Mucosa of stomach (tissue), 1 donor: ENCODE results near the gene FBP2.
"Not testable (repeated sequence)": the region's sequence is repeated elsewhere in the genome, so short reads cannot be mapped to it uniquely, and the experiment has no call there.

Experiments
- H3K27me3 ChIP-seq: one replicate; pipeline ENCODE4 v1.7.0; 2013; ENCODE audit warnings: mild to moderate bottlenecking, low read length; ENCODE audit not compliant: control insufficient read depth, insufficient read depth
- H3K36me3 ChIP-seq: one replicate; pipeline ENCODE4 v1.7.0; 2013; ENCODE audit warnings: low read length; ENCODE audit not compliant: control insufficient read depth, insufficient read depth
- H3K4me1 ChIP-seq: one replicate; pipeline ENCODE4 v1.7.0; 2013; ENCODE audit warnings: mild to moderate bottlenecking, low read length; ENCODE audit not compliant: control insufficient read depth, insufficient read depth
- H3K4me3 ChIP-seq: one replicate; pipeline ENCODE4 v1.7.0; 2013; ENCODE audit warnings: low read length
- H3K9ac ChIP-seq: one replicate; pipeline ENCODE4 v1.7.0; 2013; ENCODE audit warnings: mild to moderate bottlenecking, low read length, moderate library complexity
- H3K9me3 ChIP-seq: one replicate; pipeline ENCODE4 v1.7.0; 2013; ENCODE audit warnings: mild to moderate bottlenecking, low read length, moderate library complexity; ENCODE audit not compliant: control insufficient read depth
- donor health status: Pancreatic carcinoma.

FBP2 gene

DNA sequence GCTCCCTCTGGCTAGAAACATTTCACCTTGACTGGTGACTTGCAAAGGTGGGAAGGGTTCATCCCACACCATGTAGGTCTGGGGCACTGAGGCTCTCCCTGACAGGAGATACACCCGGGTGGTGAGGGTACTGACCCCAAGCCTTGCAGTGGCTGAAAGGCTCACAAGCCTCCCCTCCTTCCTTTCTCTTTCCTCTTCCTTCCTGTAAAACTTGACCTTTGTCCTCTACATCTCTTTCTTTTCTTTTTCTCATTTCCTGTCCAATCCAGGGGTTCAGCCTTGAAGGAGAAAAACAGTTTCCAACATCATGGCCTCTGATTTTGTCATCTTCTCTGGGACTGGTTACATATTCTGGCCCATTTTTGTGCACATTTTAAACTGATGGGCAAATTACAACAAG lies 16.6 kb downstream of the FBP2 start:
- H3K9me3 ChIP-seq: no peaks in the 10 kb centered on the region
- peaks cover 10% of the 10 kb centered on the region for H3K4me1 ChIP-seq
- no peak overlapping the region for H3K9ac ChIP-seq
- H3K4me3 ChIP-seq: no peak overlapping the region
- no peaks in the 10 kb centered on the region for H3K36me3 ChIP-seq
- H3K27me3 ChIP-seq: no peaks in the 10 kb centered on the region

GRCh38 chr9:94576131-94576530 lies 17.5 kb downstream of the FBP2 start:
- H3K27me3 ChIP-seq: no peaks in the 10 kb centered on the region
- H3K4me3 ChIP-seq: no peak overlapping the region
- H3K9ac ChIP-seq: no peak overlapping the region
- peaks cover 10% of the 10 kb centered on the region for H3K4me1 ChIP-seq
- no peaks in the 10 kb centered on the region for H3K36me3 ChIP-seq
- H3K9me3 ChIP-seq: no peaks in the 10 kb centered on the region

DNA sequence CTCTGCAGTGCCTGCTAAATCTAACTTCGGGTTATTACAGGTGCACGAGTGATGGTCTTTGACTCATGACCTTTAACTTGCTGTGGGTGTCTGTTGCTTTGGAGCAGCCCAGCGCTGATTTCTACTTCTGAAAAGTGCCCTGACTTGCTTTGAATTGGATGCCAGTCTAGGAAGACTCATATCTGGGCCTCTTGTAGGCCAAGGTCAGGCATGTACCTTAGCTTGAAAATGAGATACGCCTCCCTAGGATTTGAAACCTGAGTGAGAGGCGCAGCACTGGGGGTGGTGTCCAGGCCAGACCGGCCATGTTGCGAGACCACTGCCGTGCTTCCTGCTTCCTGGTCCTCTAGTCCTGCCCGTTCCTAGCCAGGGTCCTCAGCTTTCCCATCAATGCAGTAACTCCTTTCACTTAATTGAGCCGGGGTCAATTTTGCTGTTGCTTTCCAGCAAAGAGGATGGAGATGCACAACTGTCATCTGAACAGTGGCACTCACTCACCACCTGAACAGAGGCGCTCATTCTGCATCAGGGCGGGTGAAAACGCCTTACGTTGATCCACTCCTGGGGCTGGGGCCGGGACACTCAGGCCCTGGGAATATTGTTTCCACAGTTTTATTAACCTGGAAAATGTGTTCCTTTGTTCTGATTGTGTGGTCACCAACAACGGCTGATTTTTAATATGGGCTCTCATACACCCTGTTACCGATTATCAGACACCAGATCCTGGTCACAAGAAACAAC lies 24.5 kb downstream of the FBP2 start:
- Histone ChIP-seq H3K27me3 (no peaks in the 10 kb centered on the region), H3K4me1 (no peaks in the 10 kb centered on the region), H3K36me3 (no peaks in the 10 kb centered on the region), H3K9ac (no peak overlapping the region), H3K4me3 (no peak overlapping the region), H3K9me3 (no peaks in the 10 kb centered on the region)

DNA sequence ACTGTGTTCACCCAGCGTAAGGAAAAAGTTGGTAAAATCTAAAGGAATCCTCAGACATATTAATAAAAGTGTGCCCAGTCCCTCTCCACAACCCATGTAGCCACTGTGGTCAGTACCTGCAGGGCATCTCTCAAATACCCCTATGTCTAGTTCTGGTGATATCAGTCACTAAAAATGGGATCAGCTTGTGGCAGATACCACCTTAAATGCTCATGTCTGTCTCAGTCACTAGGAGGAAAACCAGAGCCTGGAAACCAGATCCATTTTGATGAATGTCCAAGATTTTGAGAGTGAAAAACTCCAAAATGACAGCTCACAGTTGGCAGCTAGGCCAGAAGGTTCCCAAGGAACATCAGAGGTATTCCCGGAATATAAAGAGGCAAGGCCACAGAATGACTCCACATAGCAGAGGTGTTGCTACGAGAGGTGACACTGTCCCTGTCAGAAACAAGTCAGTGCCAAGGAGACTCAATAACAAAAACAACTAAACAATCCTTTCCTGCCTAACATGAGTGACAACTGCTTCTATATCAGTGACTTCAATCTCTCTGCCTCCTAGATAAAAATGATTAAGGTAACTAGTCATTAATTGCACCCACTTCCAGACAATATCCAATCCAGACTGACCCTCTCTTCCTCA lies 25.3 kb downstream of the FBP2 start:
- no peaks in the 10 kb centered on the region for H3K27me3 ChIP-seq
- peaks cover 1% of the 10 kb centered on the region for H3K4me1 ChIP-seq

DNA sequence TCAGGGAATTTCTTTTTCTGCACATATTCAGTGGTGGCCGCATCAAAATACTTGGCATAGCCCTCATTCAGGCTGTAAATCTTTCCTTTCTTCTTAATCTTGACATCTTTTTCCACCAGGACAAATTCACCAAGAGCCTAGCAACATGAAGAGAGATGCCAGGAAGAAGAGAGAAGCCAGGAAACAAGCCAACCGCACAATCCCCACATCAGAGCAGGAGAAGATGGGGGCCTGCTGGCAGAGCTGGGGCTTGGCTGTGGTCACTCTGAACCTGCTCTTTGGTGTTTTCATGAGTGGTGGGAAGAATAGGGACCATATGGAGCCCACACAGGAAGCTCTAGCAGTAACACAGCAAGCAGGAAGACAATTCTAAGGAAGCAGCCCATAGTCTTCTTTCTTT lies 26.4 kb downstream of the FBP2 start:
- no peaks in the 10 kb centered on the region for H3K9me3 ChIP-seq
- no peaks in the 10 kb centered on the region for H3K36me3 ChIP-seq
- H3K9ac ChIP-seq: no peak overlapping the region

More for the DNA sequence above, 25.3 kb downstream of the FBP2 start:
- Histone ChIP-seq H3K9ac (no peak overlapping the region), H3K9me3 (no peaks in the 10 kb centered on the region), H3K36me3 (no peaks in the 10 kb centered on the region), H3K4me3 (no peak overlapping the region)

DNA sequence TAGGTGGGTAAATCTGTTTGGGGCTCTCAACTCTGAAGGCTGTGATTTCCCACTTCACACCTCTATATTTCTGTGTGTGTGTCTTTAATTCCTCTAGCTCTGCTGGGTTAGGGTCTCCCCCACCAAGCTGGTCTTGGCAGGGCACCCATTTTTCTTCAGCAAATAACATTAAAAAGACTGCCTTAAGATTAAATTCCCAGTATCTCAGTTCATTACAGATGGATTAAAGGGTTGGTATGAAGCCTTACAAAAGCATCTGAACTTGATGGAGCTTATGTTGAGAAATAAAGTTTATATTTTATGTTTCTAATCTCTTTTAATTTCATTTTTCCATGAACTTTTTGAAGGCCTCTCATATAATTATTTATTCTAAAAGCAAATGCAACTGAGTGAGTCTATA lies 27.1 kb downstream of the FBP2 start:
- H3K4me1 ChIP-seq: peaks cover 3% of the 10 kb centered on the region
- H3K27me3 ChIP-seq: no peaks in the 10 kb centered on the region
- H3K36me3 ChIP-seq: no peaks in the 10 kb centered on the region
- H3K4me3 ChIP-seq: no peak overlapping the region
- H3K9ac ChIP-seq: no peak overlapping the region
- H3K9me3 ChIP-seq: no peaks in the 10 kb centered on the region

More for the DNA sequence above, 26.4 kb downstream of the FBP2 start:
- Histone ChIP-seq H3K4me1 (peaks cover 3% of the 10 kb centered on the region), H3K27me3 (no peaks in the 10 kb centered on the region), H3K4me3 (no peak overlapping the region)

- not testable (repeated sequence) for H3K9me3 ChIP-seq, H3K27me3 ChIP-seq, H3K4me1 ChIP-seq, H3K4me3 ChIP-seq, H3K9ac ChIP-seq, H3K36me3 ChIP-seq
These were observed 29.3 kb downstream of the FBP2 start for GRCh38 chr9:94564279-94564678.

DNA sequence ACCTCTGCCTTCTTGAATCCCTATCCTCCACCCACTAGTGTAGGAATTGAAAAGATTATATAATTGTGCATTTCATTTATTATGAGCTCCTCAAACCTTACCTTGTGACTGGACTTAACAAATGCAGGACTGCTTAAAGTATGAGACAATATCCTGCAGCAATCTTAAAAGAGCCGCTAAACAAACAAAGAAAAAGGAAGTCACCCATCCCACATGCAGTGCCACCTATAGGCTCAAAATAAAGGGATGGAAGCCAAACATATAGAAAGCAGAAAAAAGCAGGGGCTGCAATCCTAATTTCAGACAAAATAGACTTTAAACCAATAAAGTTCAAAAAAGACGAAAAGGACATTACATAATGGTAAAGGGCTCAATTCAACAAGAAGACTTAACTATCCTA lies 30.1 kb downstream of the FBP2 start:
- H3K27me3 ChIP-seq: no peaks in the 10 kb centered on the region
- peaks cover 3% of the 10 kb centered on the region for H3K4me1 ChIP-seq
- H3K9me3 ChIP-seq: no peaks in the 10 kb centered on the region
- H3K36me3 ChIP-seq: no peaks in the 10 kb centered on the region
- no peak overlapping the region for H3K9ac ChIP-seq
- no peak overlapping the region for H3K4me3 ChIP-seq

DNA sequence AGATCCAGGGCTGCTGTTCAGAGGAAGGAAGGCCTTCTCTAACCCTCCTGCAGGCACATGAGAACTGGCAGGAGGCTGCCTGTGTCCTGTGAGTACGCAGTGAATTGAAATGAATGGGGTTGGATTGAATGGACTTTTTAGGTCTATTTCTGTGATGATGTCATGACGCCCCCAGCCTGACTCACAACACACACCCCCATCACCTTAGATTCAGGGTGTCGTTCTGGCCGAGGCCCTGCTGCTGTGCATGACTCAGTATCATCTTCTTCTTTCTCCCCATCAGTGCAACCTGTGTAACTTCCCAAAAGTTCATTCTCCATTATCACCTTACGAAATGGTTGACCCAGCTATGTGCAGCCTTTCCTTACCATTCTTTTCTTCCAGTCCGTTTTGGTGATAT lies 33.4 kb downstream of the FBP2 start:
- Histone ChIP-seq H3K36me3 (no peaks in the 10 kb centered on the region), H3K27me3 (no peaks in the 10 kb centered on the region), H3K9ac (no peak overlapping the region), H3K4me1 (peaks cover 3% of the 10 kb centered on the region), H3K4me3 (no peak overlapping the region), H3K9me3 (no peaks in the 10 kb centered on the region)

DNA sequence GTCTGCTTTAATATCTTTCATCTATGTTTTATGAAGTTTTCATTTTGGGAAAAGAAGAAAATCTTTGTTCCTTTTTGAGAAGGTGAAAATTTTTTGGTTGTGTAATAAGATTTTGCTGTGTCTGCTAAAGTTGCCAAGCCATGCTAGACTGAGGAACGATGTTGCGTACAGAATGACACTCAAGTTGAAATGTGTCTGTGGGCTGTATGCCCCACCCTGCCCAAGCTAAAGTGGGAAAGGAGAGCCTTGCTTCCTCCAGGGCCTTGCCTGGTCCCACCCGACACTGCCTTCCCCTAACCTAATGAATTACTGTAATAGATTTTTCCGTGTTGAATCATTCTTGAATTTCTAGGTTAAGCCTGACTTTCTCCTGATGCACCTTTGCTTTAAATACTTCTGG lies 36.2 kb downstream of the FBP2 start:
- no peak overlapping the region for H3K9ac ChIP-seq
- no peaks in the 10 kb centered on the region for H3K36me3 ChIP-seq
- no peaks in the 10 kb centered on the region for H3K9me3 ChIP-seq
- no peak overlapping the region for H3K4me3 ChIP-seq
- no peaks in the 10 kb centered on the region for H3K27me3 ChIP-seq
- H3K4me1 ChIP-seq: peaks cover 10% of the 10 kb centered on the region

DNA sequence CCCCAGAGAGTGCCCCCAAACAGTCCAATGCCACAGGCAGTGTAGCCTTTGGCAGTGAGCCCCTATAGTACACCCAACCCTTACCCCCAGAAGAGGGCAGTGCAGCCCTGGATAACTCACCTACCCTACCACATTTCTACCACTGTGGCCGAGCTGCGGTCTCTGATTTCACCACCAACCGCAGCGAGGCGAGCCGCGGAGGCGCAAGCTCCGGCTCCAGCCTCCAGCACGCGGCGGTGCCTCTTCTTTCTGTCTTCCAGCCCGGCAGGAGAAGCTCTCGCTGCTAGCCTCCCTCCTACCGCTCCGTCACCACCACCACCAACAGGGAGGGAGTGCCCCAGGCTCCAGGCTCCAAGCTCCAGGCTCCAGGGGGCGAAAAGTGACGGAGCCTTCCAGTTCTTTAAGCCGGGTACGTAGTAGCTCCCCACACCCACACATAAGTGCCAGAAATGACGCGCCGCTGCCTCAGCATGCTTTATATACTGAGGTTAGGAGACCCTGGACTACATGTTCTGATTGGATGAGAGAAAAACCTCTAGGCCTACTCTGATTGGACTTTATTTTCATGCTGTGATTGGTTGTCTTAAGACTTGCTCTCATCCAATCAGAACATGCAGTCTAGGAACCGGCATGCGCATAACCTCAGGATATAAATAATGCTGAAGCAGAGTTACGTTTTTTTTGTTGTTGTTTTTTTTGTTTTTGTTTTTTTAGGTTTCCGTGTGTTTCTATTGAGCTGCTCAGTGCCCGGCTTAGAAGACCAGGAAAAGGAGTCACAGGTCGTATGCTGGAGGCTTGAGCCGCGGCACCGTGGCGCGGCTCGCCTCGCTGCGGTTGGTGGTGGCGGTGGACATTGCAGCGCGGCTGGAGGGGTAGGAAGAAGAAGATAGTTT lies 38.9 kb downstream of the FBP2 start, which contains the start of gene PCAT7:
Gene PCAT7, plus strand, starts transcription at position 645 of the 893 bp plus-strand sequence.
- Histone ChIP-seq H3K36me3 (no peaks in the 10 kb centered on the region), H3K27me3 (no peaks in the 10 kb centered on the region), H3K9me3 (no peaks in the 10 kb centered on the region), H3K4me3 (peak within 1 kb of the TSS; percentile 76), H3K4me1 (peaks cover 10% of the 10 kb centered on the region), H3K9ac (peak within 1 kb of the TSS; percentile 68)

- Histone ChIP-seq H3K4me1 (peaks cover 10% of the 10 kb centered on the region), H3K9me3 (no peaks in the 10 kb centered on the region), H3K9ac (peak overlapping the region; percentile 68), H3K36me3 (no peaks in the 10 kb centered on the region), H3K27me3 (no peaks in the 10 kb centered on the region), H3K4me3 (peak overlapping the region; percentile 76)
These were observed 39.6 kb downstream of the FBP2 start for GRCh38 chr9:94554078-94554438.
